GM19043 (cell line): ENCODE measurements around the gene TINCR.
"Not testable (repeated sequence)": the region's sequence is repeated elsewhere in the genome, so short reads cannot be mapped to it uniquely, and the experiment has no call there.

Experiments used
- ATAC-seq: cut with Tn5 transposase; IDR thresholded peaks from one replicate; pipeline ENCODE4 v1.9.1; 2021; ENCODE audit warnings: low read depth; ENCODE audit not compliant: unreplicated experiment

TINCR gene

DNA sequence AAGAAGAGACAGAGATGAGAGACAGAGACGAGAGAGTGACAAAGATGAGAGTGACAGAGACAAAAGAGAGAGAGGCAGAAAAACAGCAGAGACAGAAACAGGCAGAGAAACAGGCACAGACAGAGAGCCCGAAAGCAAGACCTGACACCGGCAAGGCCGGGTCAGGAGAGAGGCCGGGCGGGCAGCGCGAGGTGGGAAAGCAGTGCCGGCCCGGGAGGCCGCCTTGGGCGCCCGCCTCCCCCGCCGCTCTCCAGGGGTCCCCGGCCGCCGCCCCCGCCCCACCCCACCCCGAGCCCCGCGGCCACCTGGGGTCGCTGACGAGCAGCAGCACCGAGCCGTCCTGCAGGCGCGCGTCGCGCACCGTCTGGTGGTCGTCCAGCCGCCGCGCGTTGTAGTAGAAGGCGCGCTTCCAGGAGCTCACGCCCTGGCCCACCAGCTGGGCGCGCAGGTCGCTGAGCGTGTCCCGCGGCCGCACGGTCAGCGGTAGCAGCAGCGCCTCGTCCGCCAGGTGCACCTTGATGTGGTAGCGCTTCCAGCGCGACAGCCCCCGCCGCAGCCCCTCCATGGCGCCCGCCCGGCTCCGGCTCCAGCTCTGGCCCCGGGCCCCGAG, at the start of gene TINCR:
Gene TINCR (minus strand): TSS at position 594 of the 610 bp plus-strand sequence.
- ATAC-seq = no peak

DNA sequence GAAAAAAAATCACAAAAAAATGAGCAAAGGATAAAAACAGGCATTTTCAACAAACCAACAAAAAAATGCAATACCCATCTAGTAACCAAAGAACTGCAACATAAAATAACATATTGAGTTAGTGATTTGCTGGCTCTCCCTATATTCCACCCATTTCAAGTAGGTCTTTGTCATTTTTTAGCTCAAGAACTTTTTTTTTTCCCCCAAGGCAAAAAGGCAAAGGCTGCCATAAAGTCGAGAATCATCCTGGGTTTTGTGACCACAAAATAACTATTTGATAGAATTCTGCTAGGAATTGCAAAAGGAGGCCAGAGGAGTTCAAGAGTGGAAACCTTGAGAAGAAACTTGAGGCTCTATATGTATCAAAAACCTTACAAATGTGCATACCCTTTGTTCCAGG, 49.3 kb upstream of the TINCR start:
- no peak for ATAC-seq

GRCh38 chr19:5615756-5616327, 48.1 kb upstream of the TINCR start:
- ATAC-seq = no peak

DNA sequence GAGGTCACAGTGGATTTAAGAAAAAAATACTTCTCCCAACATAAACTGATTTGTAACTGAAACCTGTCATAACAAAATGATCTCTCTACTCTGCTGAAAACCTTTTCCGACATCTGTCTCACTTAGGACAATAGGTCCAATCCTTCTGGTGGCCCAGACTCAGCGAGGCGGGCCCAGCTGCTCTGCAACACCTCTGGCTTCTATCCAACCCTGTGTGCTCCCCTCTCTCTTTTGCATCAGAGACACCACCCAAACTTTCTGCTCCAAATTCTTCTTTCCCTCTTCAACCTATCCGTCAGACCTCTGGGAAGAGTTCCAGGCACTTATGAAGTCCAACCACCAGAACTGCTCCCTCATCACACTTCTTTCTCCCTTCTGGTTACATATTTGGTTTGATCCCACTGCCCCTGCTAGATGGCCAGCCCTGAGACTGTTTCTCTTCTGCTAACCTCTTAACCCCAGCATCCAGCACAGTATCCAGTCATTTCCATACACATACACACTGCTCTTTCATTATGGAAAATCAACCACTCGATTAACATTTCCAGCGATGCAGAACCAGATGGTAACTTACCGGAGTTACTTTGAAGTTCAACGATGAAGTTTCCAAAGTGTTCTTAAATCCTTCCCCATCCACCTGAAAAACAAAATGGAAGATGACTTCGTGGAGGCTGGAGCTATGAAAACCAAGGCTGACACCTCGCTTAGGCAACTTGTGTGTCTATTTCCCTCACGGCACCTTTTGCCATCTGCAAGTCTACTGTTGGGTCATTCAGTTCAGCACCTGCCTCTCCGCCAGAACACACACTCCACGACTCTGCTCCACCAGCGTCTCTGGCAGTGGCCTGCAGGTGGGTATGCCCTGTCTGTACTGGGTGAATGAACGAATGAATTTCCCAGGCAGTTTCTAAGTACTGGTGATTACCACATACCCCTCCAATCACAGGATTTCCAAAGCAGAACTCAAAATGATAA, 45.4 kb upstream of the TINCR start:
- ATAC-seq = no peak

DNA sequence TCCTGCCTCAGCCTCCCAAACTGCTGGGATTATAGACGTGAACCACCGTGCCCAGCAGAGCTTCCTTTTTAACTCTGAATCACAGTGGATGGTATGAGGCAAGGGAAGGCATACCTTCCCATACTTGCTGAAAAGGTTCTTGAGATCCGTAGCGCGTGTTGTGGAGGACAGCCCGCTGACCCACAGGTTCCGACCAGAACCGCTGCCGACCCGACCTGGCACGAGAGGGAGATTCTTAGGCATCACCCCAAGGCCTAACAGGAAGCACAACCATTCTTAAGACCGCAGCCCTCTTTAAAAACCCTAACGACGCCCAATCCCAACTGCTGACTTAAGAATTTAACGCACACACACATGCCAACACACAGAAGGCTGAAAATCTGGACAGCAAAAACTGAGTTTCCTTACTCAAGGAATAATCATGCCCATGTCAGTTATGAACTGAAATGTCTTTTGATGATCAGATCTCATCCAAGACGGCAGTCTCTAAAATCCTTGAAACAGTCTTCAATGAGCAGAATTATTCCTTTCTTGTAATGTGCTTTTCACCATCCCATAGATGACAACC, 42.2 kb upstream of the TINCR start:
- ATAC-seq = no peak

GRCh38 chr19:5608766-5609165, 41.0 kb upstream of the TINCR start:
- not testable (repeated sequence) for ATAC-seq

DNA sequence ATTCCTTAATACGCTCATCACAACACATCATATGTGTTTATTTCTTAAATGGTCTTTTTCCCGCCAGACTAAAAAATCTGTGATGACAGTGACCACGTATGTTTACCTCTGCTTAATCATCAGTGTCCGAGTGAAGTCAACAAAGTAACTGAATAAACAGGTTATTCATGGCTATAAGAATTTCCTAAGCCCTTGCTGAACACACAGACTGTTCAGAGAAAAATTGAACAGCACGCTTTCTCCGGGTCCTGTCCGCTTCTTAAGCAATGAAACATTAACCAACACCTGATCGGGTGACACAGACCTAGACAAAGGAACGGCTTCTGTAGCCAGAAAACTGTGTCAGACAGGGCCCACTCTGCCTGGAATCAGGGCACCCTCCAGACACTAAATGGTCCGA, 40.5 kb upstream of the TINCR start:
- no peak for ATAC-seq

- ATAC-seq = no peak
Observed at GRCh38 chr19:5607318-5608275, 39.8 kb upstream of the TINCR start.

GRCh38 chr19:5605362-5605761, 37.6 kb upstream of the TINCR start:
- no peak for ATAC-seq

DNA sequence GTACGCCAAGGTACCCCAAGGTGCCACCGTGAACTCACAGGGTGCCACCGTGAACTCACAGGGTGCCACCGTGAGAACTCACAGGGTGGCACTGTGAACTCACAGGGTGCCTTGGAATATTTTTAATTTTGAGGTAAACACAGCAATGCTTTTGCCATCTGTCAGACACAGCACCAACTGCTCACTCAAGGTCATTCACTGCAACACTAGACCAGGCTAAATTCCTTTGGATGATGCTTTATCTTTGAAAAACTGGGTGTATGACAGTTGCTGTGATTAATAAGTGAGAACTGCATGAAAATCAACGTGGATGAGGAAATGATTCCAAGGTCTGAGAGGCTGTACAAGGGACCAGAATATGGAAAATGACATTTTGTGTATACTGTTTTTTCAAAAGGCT, 35.9 kb upstream of the TINCR start:
- no peak for ATAC-seq

- no peak for ATAC-seq
Observed at GRCh38 chr19:5600797-5601196, 33.0 kb upstream of the TINCR start.

- no peak for ATAC-seq
Observed at GRCh38 chr19:5595745-5596144, 28.0 kb upstream of the TINCR start.

DNA sequence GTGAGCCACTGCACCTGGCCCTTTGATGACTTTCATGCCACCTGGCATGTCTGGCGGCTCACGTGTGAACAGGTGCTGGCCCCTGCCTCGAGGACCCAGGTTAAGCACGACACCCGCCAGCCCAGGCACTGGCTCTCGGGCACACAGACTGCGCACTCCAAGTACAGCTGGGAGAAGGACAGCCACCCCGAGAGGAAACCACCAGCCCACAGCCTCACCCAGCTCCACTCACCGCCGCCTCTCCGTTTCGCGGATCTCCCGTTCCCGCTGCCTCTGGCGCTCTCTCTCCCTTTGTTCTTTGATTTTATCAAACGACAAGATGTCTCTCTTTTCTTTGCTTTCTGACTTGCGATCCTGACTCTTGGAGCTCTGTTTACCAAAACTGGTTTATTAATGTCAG, 27.4 kb upstream of the TINCR start:
- ATAC-seq = no peak

DNA sequence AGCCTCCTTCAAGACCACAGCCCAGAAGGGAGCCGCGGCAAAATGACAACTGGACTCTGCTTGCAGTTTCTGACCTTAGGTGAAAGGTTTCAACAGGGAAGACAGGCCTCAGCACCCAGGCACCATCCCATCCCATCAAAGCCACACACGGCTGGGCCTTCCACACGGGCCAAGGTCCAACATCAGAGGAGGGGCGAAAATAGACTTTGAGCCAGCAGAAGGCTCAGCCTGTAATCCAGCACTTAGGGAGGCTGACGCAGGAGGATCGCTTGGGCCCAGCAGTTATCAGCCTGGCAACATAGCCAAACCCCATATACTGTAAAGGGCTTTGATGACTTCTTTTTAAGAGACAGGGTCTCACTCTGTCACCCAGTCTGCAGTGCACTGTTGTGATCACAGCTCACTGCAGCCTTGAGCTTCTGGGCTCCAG, 26.8 kb upstream of the TINCR start:
- ATAC-seq = no peak

GRCh38 chr19:5593343-5594255, 25.8 kb upstream of the TINCR start:
- ATAC-seq = no peak

GRCh38 chr19:5592531-5593342, 25.0 kb upstream of the TINCR start:
- ATAC-seq = no peak

- ATAC-seq = no peak
Observed at GRCh38 chr19:5591476-5591875, 23.7 kb upstream of the TINCR start.

- no peak for ATAC-seq
Observed at GRCh38 chr19:5590865-5591154, 23.1 kb upstream of the TINCR start.
